ENCODE results near the gene VAMP2.

DNA sequence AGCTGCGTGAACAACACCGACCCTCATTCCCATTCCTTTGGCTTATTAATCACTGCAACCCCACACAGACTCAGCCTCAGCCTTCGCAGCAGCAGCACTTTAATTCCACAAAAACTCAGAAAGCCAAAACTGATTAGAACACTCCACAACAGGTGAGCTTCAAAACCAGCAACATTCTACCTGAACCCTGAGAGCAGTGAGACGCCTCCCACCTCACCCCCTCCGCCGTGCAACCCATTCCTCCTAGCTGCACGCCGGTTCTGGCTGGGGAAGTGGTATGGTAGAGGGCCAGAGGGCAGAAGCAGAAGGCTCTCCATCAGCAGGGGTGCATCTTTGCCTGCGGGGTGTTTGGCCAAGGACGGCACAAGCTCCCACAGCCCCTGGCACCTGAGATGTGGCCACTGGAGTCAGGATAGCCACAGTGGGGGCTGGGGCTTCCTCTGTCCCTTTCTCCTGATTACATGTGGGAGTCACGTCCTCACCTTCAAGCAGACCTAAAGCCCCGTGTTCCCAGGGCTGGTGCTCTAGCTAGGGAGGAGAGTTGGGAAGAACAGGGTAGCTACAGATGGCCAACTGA, 25.6 kb upstream of the VAMP2 start:
- TF ChIP-seq EZH2 (IDR thresholded peaks at IDR 0.05; ENCODE audit: borderline replicate concordance, low read length), result no peak
- TF ChIP-seq, protein P1, sequence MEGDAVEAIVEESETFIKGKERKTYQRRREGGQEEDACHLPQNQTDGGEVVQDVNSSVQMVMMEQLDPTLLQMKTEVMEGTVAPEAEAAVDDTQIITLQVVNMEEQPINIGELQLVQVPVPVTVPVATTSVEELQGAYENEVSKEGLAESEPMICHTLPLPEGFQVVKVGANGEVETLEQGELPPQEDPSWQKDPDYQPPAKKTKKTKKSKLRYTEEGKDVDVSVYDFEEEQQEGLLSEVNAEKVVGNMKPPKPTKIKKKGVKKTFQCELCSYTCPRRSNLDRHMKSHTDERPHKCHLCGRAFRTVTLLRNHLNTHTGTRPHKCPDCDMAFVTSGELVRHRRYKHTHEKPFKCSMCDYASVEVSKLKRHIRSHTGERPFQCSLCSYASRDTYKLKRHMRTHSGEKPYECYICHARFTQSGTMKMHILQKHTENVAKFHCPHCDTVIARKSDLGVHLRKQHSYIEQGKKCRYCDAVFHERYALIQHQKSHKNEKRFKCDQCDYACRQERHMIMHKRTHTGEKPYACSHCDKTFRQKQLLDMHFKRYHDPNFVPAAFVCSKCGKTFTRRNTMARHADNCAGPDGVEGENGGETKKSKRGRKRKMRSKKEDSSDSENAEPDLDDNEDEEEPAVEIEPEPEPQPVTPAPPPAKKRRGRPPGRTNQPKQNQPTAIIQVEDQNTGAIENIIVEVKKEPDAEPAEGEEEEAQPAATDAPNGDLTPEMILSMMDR (IDR thresholded peaks at IDR 0.05; ENCODE audit: low read length), result no peak
